PC-3 (cell line): Measurements from ENCODE around the gene OR7C1.

ENCODE experiments used
- EZH2phosphoT487 ChIP-seq: fragments of 300-600 bp; sonication (generic); IDR thresholded peaks from 2 replicates; pipeline ENCODE4 v1.6.1; 2018; ENCODE audit warnings: mild to moderate bottlenecking, antibody characterized with exemption, low read length, borderline replicate concordance
- TF ChIP-seq, protein P1 (sequence below): fragments of 300-600 bp; sonication (generic); conservative IDR thresholded peaks from 2 replicates; pipeline ENCODE4 v1.5.1; 2017; ENCODE audit warnings: antibody characterized with exemption, low read depth, mild to moderate bottlenecking, low read length

DNA sequence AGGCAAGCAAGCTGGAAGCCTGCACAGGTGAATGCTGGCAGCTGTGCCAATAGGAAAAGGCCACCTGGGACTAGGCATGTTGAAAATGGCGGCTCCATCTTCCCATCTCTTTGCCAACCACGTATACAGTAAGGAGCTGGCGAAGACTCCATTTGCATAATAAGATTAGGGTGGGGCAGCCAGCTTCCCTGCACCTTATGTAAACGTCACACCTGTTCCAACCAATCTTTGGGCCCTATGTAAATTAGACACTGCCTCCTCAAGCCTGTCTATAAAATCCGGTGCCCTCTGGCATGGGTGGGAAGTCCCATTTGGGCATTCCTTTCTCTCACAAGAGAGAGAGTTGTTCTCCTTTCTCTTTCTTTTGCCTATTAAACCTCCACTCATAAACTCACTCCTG lies 73.4 kb downstream of the OR7C1 start:
- TF ChIP-seq EZH2phosphoT487, result no peak
- TF ChIP-seq, protein P1, sequence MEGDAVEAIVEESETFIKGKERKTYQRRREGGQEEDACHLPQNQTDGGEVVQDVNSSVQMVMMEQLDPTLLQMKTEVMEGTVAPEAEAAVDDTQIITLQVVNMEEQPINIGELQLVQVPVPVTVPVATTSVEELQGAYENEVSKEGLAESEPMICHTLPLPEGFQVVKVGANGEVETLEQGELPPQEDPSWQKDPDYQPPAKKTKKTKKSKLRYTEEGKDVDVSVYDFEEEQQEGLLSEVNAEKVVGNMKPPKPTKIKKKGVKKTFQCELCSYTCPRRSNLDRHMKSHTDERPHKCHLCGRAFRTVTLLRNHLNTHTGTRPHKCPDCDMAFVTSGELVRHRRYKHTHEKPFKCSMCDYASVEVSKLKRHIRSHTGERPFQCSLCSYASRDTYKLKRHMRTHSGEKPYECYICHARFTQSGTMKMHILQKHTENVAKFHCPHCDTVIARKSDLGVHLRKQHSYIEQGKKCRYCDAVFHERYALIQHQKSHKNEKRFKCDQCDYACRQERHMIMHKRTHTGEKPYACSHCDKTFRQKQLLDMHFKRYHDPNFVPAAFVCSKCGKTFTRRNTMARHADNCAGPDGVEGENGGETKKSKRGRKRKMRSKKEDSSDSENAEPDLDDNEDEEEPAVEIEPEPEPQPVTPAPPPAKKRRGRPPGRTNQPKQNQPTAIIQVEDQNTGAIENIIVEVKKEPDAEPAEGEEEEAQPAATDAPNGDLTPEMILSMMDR, result no peak
